Adrenal gland (tissue), 5 donors: ENCODE measurements around the gene GPR50.

Experiments used
- CTCF ChIP-seq, 6 experiments: fragments of 450-650 bp in 4 of 6; fragments of 200-600 bp in 2 of 6; sonication (generic) in 1 of 6; IDR thresholded peaks; 1 replicate in 5 of 6; 2 replicates in 1 of 6; pipeline versions ENCODE4 v1.5.1 to v1.8.0; 2016 to 2021; ENCODE audit warnings: antibody characterized with exemption in 6 of 6, mild to moderate bottlenecking in 2 of 6, moderate library complexity in 1 of 6
- POLR2A ChIP-seq, 2 donors: fragments of 450-650 bp; IDR thresholded peaks; one replicate each; pipeline ENCODE4 v1.6.1; 2017; ENCODE audit warnings: antibody characterized with exemption in 2 of 2, mild to moderate bottlenecking in 2 of 2, moderate library complexity in 1 of 2
- donor health status: DM: no; HTN: no; CAD: no.

GRCh38 chrX:151183233-151183753, 6.9 kb downstream of the GPR50 start:
- TF ChIP-seq CTCF (IDR thresholded peaks at IDR 0.05) (no peak), POLR2A (IDR thresholded peaks at IDR 0.05) (no peak)
